ENCODE measurements around the gene COL11A2. TPM values are rescaled to one million over a fixed set of nuclear protein-coding genes. Genes with fewer than 3 reads are reported as not detected.

The COL11A2 gene
- total RNA-seq, 1 experiment from 2014 or later, result 7.6 TPM

DNA sequence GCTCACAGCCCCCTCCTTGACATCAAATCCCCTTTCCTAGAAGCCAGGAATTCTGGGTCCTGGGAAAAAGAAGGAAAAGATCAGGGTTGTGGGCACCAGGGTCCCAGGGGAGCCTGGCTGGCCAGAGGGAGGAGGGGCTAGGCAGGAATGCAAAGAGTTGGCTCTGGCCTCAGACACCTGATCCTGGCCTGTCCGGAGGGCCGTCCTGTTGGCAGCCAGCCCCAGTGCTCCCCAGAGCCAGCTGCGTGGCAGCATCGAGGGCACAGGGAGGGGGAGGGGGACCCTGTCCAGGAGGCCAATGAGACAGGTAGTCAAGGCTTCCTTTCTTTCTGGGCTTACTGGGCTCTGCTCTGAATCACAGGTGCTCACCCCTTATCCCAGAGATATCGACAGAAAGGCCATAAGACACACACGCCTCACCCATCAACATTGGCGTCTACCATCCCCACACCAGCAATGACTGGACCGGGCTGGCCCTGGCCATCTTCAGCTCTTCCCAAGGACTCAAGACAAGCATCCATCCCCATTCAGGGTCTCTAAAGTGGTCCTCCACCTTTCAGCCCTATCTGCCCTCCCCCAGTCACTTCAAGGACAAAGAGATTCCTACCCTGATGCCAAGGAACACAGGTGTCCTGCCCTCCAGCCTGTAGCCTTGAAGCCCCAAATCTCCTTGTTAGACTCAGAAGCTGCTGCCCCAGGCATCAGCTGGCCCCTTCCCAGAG, 723 bp downstream of the COL11A2 start:
- no peak overlapping the region for H3K4me2 ChIP-seq (ENCODE audit: low read length)
- H3K27me3 ChIP-seq (ENCODE audit: insufficient read depth, low read length), result no peaks in the 10 kb centered on the region
- H3K4me3 ChIP-seq (replicated peaks in 1 of 2; ENCODE audit: low read depth in 1 of 2, low read length in 2 of 2), result no peak overlapping the region
- intact Hi-C loops (cut with micrococcal nuclease), result no loop called here
- ChIA-PET POLR2A (no interaction called here), RAD21 (ENCODE audit: low non-redundant PET in 1 of 2, low total read pairs in 2 of 2, uncharacterized antibody in 2 of 2, unreplicated experiment in 2 of 2) (no interaction called here), CTCF (no interaction called here)
- no peaks in the 10 kb centered on the region for H3K9me3 ChIP-seq (ENCODE audit: control insufficient read depth in 1 of 2, insufficient read depth in 1 of 2, low read depth in 1 of 2, low read length in 2 of 2)
- peaks cover 16 to 23% of the 10 kb centered on the region in 2 experiments; a peak in 3 of 4 replicates for H3K36me3 ChIP-seq (ENCODE audit: control insufficient read depth in 1 of 2, insufficient read depth in 2 of 2, low read length in 2 of 2)
- H4K20me1 ChIP-seq (ENCODE audit: insufficient read depth), result no peaks in the 10 kb centered on the region
- H3K79me2 ChIP-seq (ENCODE audit: insufficient read depth, low read length), result peaks cover 6% of the 10 kb centered on the region; the same call in 1 of the 2 replicates
- TF ChIP-seq, protein P1, sequence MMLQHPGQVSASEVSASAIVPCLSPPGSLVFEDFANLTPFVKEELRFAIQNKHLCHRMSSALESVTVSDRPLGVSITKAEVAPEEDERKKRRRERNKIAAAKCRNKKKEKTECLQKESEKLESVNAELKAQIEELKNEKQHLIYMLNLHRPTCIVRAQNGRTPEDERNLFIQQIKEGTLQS (IDR thresholded peaks at IDR 0.05), result no peak
- no peak for TF ChIP-seq YY1 (IDR thresholded peaks at IDR 0.05; ENCODE audit: extremely low read depth, insufficient replicate concordance, low read depth, low read length)
- no peak for TF ChIP-seq EGR1 (IDR thresholded peaks at IDR 0.05; ENCODE audit: low read depth)
- TF ChIP-seq POLR2AphosphoS5 (IDR thresholded peaks at IDR 0.05; ENCODE audit: low read depth, low read length), result no peak
- no peak for TF ChIP-seq CBX3 (IDR thresholded peaks at IDR 0.05; ENCODE audit: low read depth)
- no peak for TF ChIP-seq CEBPB (IDR thresholded peaks at IDR 0.05; ENCODE audit: low read depth)
- TF ChIP-seq ZFX (IDR thresholded peaks at IDR 0.05), result no peak
- TF ChIP-seq SRF (IDR thresholded peaks at IDR 0.05; ENCODE audit: low read depth), result no peak
- TF ChIP-seq POLR2A (IDR thresholded peaks at IDR 0.05; ENCODE audit: borderline replicate concordance, extremely low read depth, insufficient read depth, insufficient read length), result no peak
- TF ChIP-seq TCF7L2 (IDR thresholded peaks at IDR 0.05; ENCODE audit: borderline replicate concordance, extremely low read depth, insufficient read depth, insufficient read length), result no peak
- TF ChIP-seq JUND (IDR thresholded peaks at IDR 0.05), result no peak
- TF ChIP-seq SP1 (IDR thresholded peaks at IDR 0.05; ENCODE audit: low read depth), result no peak
- no peak for TF ChIP-seq RAD21 (IDR thresholded peaks at IDR 0.05; ENCODE audit: low read depth)
- TF ChIP-seq ZNF274 (IDR thresholded peaks at IDR 0.05; ENCODE audit: low read depth, low read length), result no peak
- TF ChIP-seq, protein P2, sequence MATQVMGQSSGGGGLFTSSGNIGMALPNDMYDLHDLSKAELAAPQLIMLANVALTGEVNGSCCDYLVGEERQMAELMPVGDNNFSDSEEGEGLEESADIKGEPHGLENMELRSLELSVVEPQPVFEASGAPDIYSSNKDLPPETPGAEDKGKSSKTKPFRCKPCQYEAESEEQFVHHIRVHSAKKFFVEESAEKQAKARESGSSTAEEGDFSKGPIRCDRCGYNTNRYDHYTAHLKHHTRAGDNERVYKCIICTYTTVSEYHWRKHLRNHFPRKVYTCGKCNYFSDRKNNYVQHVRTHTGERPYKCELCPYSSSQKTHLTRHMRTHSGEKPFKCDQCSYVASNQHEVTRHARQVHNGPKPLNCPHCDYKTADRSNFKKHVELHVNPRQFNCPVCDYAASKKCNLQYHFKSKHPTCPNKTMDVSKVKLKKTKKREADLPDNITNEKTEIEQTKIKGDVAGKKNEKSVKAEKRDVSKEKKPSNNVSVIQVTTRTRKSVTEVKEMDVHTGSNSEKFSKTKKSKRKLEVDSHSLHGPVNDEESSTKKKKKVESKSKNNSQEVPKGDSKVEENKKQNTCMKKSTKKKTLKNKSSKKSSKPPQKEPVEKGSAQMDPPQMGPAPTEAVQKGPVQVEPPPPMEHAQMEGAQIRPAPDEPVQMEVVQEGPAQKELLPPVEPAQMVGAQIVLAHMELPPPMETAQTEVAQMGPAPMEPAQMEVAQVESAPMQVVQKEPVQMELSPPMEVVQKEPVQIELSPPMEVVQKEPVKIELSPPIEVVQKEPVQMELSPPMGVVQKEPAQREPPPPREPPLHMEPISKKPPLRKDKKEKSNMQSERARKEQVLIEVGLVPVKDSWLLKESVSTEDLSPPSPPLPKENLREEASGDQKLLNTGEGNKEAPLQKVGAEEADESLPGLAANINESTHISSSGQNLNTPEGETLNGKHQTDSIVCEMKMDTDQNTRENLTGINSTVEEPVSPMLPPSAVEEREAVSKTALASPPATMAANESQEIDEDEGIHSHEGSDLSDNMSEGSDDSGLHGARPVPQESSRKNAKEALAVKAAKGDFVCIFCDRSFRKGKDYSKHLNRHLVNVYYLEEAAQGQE (IDR thresholded peaks at IDR 0.05; ENCODE audit: low read depth), result no peak
- no peak for TF ChIP-seq SIN3A (IDR thresholded peaks at IDR 0.05; ENCODE audit: low read depth)
- TF ChIP-seq, protein P3, sequence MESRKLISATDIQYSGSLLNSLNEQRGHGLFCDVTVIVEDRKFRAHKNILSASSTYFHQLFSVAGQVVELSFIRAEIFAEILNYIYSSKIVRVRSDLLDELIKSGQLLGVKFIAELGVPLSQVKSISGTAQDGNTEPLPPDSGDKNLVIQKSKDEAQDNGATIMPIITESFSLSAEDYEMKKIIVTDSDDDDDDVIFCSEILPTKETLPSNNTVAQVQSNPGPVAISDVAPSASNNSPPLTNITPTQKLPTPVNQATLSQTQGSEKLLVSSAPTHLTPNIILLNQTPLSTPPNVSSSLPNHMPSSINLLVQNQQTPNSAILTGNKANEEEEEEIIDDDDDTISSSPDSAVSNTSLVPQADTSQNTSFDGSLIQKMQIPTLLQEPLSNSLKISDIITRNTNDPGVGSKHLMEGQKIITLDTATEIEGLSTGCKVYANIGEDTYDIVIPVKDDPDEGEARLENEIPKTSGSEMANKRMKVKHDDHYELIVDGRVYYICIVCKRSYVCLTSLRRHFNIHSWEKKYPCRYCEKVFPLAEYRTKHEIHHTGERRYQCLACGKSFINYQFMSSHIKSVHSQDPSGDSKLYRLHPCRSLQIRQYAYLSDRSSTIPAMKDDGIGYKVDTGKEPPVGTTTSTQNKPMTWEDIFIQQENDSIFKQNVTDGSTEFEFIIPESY (IDR thresholded peaks at IDR 0.05; ENCODE audit: extremely low read depth, insufficient replicate concordance, low read length), result no peak
- H3K27ac ChIP-seq (ENCODE audit: low read depth, low read length), result no peak overlapping the region
- BruUV-seq (replicated peaks), result no TSS peak
- no peaks in the 10 kb centered on the region for H3K4me1 ChIP-seq (ENCODE audit: control insufficient read depth in 1 of 2, insufficient read depth in 2 of 2, low read length in 2 of 2)
- DNase-seq (ENCODE audit: low read depth, low spot score), result no peak
- H2AFZ ChIP-seq (ENCODE audit: low read depth, low read length, poor library complexity, severe bottlenecking), result no peak overlapping the region
- H3K9ac ChIP-seq (ENCODE audit: low read length), result no peak overlapping the region
- no peak for ATAC-seq
- no peaks in the 10 kb centered on the region for H3K9me2 ChIP-seq (ENCODE audit: insufficient read depth)
